ENCODE results near the gene PKDREJ.

Gene PKDREJ

DNA sequence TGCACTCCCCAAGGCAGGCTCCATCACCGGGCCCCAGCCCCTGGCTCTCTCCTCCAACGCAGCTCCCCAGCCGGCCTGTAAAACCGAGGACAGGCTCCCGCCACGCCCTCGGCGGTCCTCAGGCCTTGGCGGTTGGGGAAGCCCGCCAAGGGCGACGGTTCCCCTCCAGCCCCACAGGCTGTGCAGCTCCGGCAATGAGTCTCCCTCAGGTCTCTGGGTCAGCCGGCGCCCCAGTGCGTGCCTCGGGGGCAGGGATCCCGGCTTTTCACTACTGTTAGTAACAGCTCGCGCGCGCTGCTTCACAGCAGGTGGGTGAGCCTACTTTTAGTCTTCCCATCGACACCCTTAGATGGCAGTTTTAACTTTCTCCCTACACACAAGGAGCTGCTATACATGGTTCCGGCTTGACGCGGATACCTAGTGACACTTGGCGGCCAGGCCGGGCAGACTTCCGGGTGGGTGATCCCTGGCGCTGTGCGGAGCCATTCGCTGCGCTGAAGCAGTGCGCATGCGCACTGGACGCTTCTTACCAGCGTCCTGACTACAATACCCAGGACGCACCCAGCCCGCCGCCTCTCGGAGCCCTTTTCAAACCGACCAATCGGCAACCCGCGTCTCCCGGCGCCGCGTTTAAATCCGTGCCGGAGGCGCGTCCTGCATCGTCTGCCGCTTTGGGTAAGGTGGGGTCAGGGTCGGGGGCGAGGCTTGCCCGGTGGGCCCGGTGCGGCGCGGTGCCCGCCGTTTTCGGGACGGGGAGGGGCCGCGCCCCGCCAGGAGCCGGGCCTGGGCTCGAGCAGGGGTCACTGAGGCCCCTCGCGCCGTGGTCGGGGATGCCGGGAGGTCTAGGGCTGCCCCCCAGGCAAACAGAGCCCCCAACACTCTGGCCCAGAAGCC is 33.4 kb upstream of the PKDREJ start, which contains the start of gene GTSE1:
Gene GTSE1, plus strand, starts transcription at position 614 of the 894 bp plus-strand sequence. CDS start 531 bp downstream, outside the sequence.
- peak within 1 kb of the TSS; percentile 88 for H3K27ac ChIP-seq (ENCODE audit: low read depth, low read length)
- H3K9ac ChIP-seq (ENCODE audit: low read length), result peak within 1 kb of the TSS; percentile 50
- H3K36me3 ChIP-seq (ENCODE audit: insufficient read depth, low read length), result peaks cover 16% of the 10 kb centered on the region
- peak within 1 kb of the TSS; percentile 45 to 72 for H3K4me3 ChIP-seq (ENCODE audit: low read depth in 1 of 2, low read length in 2 of 2)
- H3K9me3 ChIP-seq (ENCODE audit: low read length), result no peaks in the 10 kb centered on the region
- H3K4me1 ChIP-seq (ENCODE audit: insufficient read depth, low read length), result peaks cover 17% of the 10 kb centered on the region
- H3K27me3 ChIP-seq (ENCODE audit: control insufficient read depth in 1 of 2, insufficient read depth in 2 of 2, low read length in 2 of 2), result no peaks in the 10 kb centered on the region

- H3K9ac ChIP-seq (ENCODE audit: low read length), result peak overlapping the region; percentile 50
- peak overlapping the region; percentile 88 for H3K27ac ChIP-seq (ENCODE audit: low read depth, low read length)
- peaks cover 17% of the 10 kb centered on the region for H3K4me1 ChIP-seq (ENCODE audit: insufficient read depth, low read length)
- H3K27me3 ChIP-seq (ENCODE audit: control insufficient read depth in 1 of 2, insufficient read depth in 2 of 2, low read length in 2 of 2), result no peaks in the 10 kb centered on the region
- peaks cover 16% of the 10 kb centered on the region for H3K36me3 ChIP-seq (ENCODE audit: insufficient read depth, low read length)
- H3K4me3 ChIP-seq (ENCODE audit: low read depth in 1 of 2, low read length in 2 of 2), result peak overlapping the region in 1 of 2 donors; percentile 72
- no peaks in the 10 kb centered on the region for H3K9me3 ChIP-seq (ENCODE audit: low read length)
These were observed 32.3 kb upstream of the PKDREJ start for GRCh38 chr22:46295277-46295971.

DNA sequence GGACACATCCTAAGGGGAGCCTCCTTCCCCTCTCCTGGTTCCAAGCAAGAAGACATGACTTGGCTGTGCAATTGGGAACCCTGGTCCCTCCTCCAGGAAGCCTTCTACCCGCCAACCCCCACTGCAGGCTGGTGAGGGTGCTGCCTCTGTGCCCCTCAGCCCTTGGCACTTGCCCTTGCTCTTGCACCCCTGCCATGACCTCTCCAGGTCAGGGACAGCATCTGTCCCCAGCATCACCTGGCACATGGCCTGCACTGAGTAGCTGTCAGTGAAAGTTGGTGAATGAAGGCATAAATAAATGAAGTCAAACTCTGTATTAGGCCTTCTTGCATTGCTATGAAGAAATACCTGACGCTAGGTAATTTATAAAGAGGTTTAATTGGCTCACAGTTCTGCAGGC is 31.6 kb upstream of the PKDREJ start:
- H3K36me3 ChIP-seq (ENCODE audit: insufficient read depth, low read length), result peaks cover 16% of the 10 kb centered on the region
- no peak overlapping the region for H3K27ac ChIP-seq (ENCODE audit: low read depth, low read length)
- H3K27me3 ChIP-seq (ENCODE audit: control insufficient read depth in 1 of 2, insufficient read depth in 2 of 2, low read length in 2 of 2), result no peaks in the 10 kb centered on the region
- H3K9me3 ChIP-seq (ENCODE audit: low read length), result no peaks in the 10 kb centered on the region
- H3K4me1 ChIP-seq (ENCODE audit: insufficient read depth, low read length), result peaks cover 17% of the 10 kb centered on the region
- H3K9ac ChIP-seq (ENCODE audit: low read length), result no peak overlapping the region
- H3K4me3 ChIP-seq (ENCODE audit: low read depth in 1 of 2, low read length in 2 of 2), result no peak overlapping the region

DNA sequence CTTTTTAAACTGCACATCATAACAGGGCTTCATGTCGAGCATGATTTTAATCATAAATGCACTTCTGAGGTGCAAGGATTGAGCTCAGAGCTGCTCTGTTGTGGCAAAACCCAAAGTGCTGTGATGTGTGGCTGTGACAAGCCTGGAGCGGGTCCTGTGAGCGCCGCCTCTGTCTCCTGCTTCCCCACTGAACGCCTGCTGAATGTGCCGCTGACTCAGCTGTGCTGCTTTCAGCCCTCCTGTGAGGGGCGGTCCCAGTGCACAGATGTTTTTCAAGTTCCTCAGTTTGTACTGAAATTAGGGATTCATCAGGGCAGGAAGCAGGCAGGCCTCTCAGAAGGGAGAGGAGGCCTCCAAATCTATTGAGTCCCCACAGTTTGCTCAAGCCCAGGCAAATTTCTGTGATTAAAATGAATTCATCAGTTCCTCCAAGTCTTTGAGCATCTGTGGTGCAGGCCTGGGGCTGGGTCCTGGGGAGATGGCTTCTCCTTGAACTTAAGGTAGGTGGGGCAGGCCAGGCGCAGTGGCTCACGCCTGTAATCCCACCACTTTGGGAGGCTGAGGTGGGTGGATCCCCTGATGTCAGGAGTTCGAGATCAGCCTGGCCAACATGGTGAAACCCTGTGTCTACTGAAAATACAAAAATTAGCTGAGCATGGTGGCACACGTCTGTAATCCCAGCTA is 30.6 kb upstream of the PKDREJ start:
- Histone ChIP-seq H3K9me3 (ENCODE audit: low read length) (no peaks in the 10 kb centered on the region), H3K4me1 (ENCODE audit: insufficient read depth, low read length) (peaks cover 17% of the 10 kb centered on the region), H3K9ac (ENCODE audit: low read length) (no peak overlapping the region), H3K27me3 (ENCODE audit: control insufficient read depth in 1 of 2, insufficient read depth in 2 of 2, low read length in 2 of 2) (no peaks in the 10 kb centered on the region), H3K36me3 (ENCODE audit: insufficient read depth, low read length) (peaks cover 21% of the 10 kb centered on the region), H3K4me3 (ENCODE audit: low read depth in 1 of 2, low read length in 2 of 2) (no peak overlapping the region), H3K27ac (ENCODE audit: low read depth, low read length) (no peak overlapping the region)

DNA sequence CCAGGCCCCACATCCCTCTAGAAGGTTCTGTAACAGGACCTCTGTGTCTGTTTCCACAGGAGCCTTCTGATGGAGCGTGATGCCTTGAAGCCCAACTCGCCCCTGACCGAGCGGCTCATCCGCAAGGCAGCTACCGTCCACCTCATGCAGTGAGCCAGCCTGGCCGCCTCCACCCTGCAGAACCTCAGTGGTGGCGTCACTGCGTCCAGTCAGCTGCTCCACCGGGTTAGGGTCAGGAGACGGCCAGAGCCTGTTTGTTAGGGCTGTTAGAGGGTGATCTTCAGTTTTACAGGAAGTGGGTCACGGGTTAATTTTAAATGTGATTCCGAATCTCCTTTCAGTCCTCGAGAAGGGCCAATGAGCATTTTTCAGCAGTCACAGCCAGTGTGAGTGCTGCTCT is 29.6 kb upstream of the PKDREJ start:
- Histone ChIP-seq H3K27ac (ENCODE audit: low read depth, low read length) (no peak overlapping the region), H3K4me1 (ENCODE audit: insufficient read depth, low read length) (peaks cover 17% of the 10 kb centered on the region), H3K36me3 (ENCODE audit: insufficient read depth, low read length) (peaks cover 21% of the 10 kb centered on the region), H3K4me3 (ENCODE audit: low read depth in 1 of 2, low read length in 2 of 2) (no peak overlapping the region), H3K9me3 (ENCODE audit: low read length) (no peaks in the 10 kb centered on the region), H3K9ac (ENCODE audit: low read length) (no peak overlapping the region), H3K27me3 (ENCODE audit: control insufficient read depth in 1 of 2, insufficient read depth in 2 of 2, low read length in 2 of 2) (no peaks in the 10 kb centered on the region)

DNA sequence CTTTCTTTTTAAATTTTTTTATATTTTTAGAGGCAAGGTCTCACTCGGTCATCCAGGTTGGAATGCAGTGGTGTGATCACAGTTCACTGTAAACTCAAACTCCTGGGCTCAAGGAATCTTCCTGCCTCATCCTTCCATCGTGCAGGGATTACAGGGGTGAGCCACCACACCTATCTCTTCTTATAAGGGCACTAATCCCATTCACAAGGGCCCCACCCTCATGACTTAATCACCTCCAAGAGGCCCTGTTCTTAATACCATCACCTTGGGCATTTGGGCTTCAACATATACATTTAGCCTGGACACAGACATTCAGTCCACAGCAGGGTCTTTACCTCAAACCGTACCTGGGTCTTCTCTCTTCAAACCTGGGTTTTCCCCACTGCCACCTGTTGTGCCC is 29.0 kb upstream of the PKDREJ start:
- Histone ChIP-seq H3K4me1 (ENCODE audit: insufficient read depth, low read length) (peaks cover 13% of the 10 kb centered on the region), H3K27me3 (ENCODE audit: control insufficient read depth in 1 of 2, insufficient read depth in 2 of 2, low read length in 2 of 2) (no peaks in the 10 kb centered on the region), H3K9me3 (ENCODE audit: low read length) (no peaks in the 10 kb centered on the region), H3K4me3 (ENCODE audit: low read depth in 1 of 2, low read length in 2 of 2) (no peak overlapping the region), H3K27ac (ENCODE audit: low read depth, low read length) (no peak overlapping the region), H3K36me3 (ENCODE audit: insufficient read depth, low read length) (peaks cover 26% of the 10 kb centered on the region), H3K9ac (ENCODE audit: low read length) (no peak overlapping the region)

- Histone ChIP-seq H3K4me1 (ENCODE audit: insufficient read depth, low read length) (peaks cover 8% of the 10 kb centered on the region), H3K9me3 (ENCODE audit: low read length) (no peaks in the 10 kb centered on the region), H3K27me3 (ENCODE audit: control insufficient read depth in 1 of 2, insufficient read depth in 2 of 2, low read length in 2 of 2) (no peaks in the 10 kb centered on the region), H3K9ac (ENCODE audit: low read length) (no peak overlapping the region), H3K36me3 (ENCODE audit: insufficient read depth, low read length) (peaks cover 33% of the 10 kb centered on the region), H3K4me3 (ENCODE audit: low read depth in 1 of 2, low read length in 2 of 2) (no peak overlapping the region), H3K27ac (ENCODE audit: low read depth, low read length) (no peak overlapping the region)
These were observed 28.0 kb upstream of the PKDREJ start for GRCh38 chr22:46290843-46291785.

- peaks cover 35% of the 10 kb centered on the region for H3K36me3 ChIP-seq (ENCODE audit: insufficient read depth, low read length)
- no peak overlapping the region for H3K9ac ChIP-seq (ENCODE audit: low read length)
- no peak overlapping the region for H3K27ac ChIP-seq (ENCODE audit: low read depth, low read length)
- H3K4me3 ChIP-seq (ENCODE audit: low read depth in 1 of 2, low read length in 2 of 2), result no peak overlapping the region
- H3K27me3 ChIP-seq (ENCODE audit: control insufficient read depth in 1 of 2, insufficient read depth in 2 of 2, low read length in 2 of 2), result no peaks in the 10 kb centered on the region
- H3K9me3 ChIP-seq (ENCODE audit: low read length), result no peaks in the 10 kb centered on the region
- H3K4me1 ChIP-seq (ENCODE audit: insufficient read depth, low read length), result no peaks in the 10 kb centered on the region
These were observed 27.1 kb upstream of the PKDREJ start for GRCh38 chr22:46290121-46290842.

DNA sequence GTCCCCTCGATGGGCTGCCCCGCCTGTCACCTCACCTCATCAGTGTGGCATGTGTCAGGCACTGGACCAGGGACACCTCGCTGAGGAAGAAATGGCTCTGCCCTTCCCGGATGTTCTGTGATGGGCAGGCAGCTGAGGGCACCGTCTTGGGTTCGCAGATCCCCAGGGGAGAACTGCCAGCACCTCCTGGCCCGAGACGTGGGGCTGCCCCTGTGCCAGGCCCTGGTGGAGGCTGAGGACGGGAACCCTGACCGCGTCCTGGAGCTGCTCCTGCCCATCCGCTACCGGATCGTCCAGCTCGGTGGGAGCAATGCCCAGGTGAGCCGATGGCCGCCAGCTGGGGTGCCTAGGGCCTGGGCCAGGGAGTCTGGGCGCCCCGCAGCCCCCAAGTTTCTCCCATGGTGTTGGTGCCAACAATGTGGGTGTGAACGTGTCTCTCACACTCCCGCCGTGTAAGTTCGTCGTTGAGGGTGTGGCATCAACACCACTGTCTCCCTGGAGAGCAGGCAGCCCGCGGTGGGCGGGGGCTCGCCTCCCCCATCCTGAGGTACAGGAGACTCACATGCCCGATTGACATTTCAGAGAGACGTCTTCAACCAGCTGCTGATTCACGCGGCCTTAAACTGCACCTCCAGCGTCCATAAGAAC is 26.2 kb upstream of the PKDREJ start:
- Histone ChIP-seq H3K36me3 (ENCODE audit: insufficient read depth, low read length) (peaks cover 41% of the 10 kb centered on the region), H3K9ac (ENCODE audit: low read length) (no peak overlapping the region), H3K9me3 (ENCODE audit: low read length) (no peaks in the 10 kb centered on the region), H3K4me1 (ENCODE audit: insufficient read depth, low read length) (no peaks in the 10 kb centered on the region), H3K4me3 (ENCODE audit: low read depth in 1 of 2, low read length in 2 of 2) (no peak overlapping the region), H3K27me3 (ENCODE audit: control insufficient read depth in 1 of 2, insufficient read depth in 2 of 2, low read length in 2 of 2) (no peaks in the 10 kb centered on the region), H3K27ac (ENCODE audit: low read depth, low read length) (no peak overlapping the region)

- H3K36me3 ChIP-seq (ENCODE audit: insufficient read depth, low read length), result peaks cover 46% of the 10 kb centered on the region
- no peaks in the 10 kb centered on the region for H3K27me3 ChIP-seq (ENCODE audit: control insufficient read depth in 1 of 2, insufficient read depth in 2 of 2, low read length in 2 of 2)
- no peaks in the 10 kb centered on the region for H3K4me1 ChIP-seq (ENCODE audit: insufficient read depth, low read length)
- no peak overlapping the region for H3K4me3 ChIP-seq (ENCODE audit: low read depth in 1 of 2, low read length in 2 of 2)
- no peak overlapping the region for H3K9ac ChIP-seq (ENCODE audit: low read length)
- H3K27ac ChIP-seq (ENCODE audit: low read depth, low read length), result no peak overlapping the region
- no peaks in the 10 kb centered on the region for H3K9me3 ChIP-seq (ENCODE audit: low read length)
These were observed 25.7 kb upstream of the PKDREJ start for GRCh38 chr22:46288846-46289243.
